Stimulated activated CD8-positive, alpha-beta memory T cell treated with anti-CD3 and anti-CD28 coated beads, Interleukin-7, amount 100 ng/mL, for 1 hour (primary cell): Measurements from ENCODE around the gene CADM4.

Experiments used
- DNase-seq, 2 donors: peaks; one replicate each; pipeline ENCODE4 v3.0.0-alpha.2; 2020; ENCODE audit warnings: low read depth in 2 of 2

Gene CADM4

GRCh38 chr19:43634506-43634871, 5.2 kb downstream of the CADM4 start:
- DNase-seq, result no peak

DNA sequence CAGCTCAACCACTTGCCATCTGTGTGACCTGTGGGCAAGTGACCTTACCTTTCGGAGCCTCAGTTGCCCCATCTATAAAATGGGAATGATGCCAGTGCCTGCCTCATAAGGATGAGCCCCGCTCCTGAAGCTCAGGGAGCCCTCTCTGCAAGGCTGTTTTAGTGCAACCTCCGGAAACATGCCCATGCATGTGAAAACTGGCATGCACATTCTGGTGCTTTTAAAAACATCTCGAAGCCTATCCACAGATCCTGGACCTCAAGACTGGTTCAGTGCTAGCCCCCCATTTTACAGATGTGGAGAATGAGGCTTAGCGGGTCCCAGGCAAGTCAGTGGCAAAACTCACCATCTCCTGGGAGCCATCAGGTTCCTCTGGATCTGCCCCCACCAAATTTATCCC, 5.6 kb downstream of the CADM4 start:
- DNase-seq, result no peak

- no peak for DNase-seq
These were observed 6.1 kb downstream of the CADM4 start for GRCh38 chr19:43633520-43633919.

GRCh38 chr19:43631491-43631890, 8.2 kb downstream of the CADM4 start:
- DNase-seq, result no peak

GRCh38 chr19:43628646-43629326, 10.9 kb downstream of the CADM4 start:
- DNase-seq, result no peak

- DNase-seq, result no peak
These were observed 12.8 kb downstream of the CADM4 start for GRCh38 chr19:43626838-43627237.

GRCh38 chr19:43625918-43626579, 13.6 kb downstream of the CADM4 start:
- no peak for DNase-seq

DNA sequence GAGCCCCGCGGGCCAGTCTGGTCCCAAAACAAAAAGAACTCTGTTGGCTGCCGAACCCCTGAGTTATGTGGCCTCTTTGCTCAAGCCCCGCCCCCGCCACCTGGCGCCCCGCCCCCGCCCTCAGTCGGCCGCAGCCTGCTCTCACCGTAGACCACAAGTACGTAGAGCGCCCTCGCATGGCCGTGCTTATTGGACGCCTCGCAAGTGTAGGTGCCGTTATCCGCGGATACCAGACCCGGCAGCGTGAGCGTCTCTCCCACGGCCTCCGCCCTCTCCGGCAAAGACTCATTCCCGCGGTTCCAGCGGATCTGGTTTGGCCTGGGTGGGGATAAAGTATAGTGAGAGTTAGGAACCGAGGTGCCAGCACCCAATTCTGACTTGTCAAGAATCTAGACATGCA, 14.7 kb downstream of the CADM4 start:
- peak; percentile 44 to 65 for DNase-seq

DNA sequence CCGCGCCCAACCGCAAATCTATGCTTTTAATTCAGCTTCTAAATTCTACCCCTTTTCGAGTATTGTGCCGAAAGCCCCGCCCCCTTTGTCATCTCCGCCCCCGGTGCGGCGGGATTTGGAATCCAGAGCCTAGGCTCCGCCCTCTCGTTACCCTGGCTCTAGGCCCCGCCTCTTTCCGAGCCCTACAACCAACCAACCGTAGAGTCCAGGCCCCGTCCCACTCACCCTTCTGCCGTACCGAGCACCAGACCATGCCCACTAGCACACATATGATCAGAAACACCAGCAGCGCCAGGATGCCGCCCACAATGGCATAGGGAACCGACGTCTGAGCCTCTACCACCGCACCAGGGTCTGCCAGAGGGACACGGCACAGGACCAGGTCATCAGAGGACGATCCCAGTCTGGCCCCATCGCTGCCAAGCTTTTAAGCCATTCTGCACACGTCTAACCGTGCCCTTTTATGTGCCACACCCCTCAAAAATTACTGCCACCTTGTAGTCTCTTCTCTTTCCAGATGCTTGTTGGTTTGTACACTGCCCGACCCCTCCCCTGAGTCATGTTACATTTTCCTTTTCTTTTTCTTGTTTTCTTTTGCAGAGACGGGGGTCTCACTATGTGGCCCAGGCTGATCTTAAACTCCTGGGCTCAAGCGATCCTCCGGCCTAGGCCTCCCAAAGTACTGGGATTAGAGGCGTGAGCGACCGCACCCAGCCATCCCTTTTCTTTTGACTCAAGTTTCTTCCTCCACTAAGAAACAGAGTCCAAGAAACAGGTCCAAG, 15.6 kb downstream of the CADM4 start:
- DNase-seq, result no peak

GRCh38 chr19:43622956-43623355, 16.7 kb downstream of the CADM4 start:
- no peak for DNase-seq

DNA sequence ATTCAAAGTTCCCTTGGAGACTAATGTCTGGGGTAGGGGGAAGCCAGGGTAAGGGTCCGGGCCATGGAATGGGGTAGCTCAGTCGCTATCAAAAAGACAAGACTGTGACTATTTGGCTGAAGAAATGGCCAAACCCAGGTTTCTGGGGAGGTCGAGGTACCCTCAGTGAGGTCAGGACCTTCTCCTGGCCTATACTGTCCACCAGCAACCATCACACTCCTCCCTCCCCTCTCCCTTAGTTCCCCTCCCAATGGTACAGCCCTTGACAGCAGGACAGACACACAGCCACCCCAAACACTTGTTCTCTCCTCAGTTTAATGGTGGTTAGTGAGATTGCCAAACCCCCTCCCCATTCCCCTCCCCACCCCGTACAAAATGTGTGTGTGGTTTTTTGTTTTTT, 17.6 kb downstream of the CADM4 start:
- DNase-seq, result no peak

DNA sequence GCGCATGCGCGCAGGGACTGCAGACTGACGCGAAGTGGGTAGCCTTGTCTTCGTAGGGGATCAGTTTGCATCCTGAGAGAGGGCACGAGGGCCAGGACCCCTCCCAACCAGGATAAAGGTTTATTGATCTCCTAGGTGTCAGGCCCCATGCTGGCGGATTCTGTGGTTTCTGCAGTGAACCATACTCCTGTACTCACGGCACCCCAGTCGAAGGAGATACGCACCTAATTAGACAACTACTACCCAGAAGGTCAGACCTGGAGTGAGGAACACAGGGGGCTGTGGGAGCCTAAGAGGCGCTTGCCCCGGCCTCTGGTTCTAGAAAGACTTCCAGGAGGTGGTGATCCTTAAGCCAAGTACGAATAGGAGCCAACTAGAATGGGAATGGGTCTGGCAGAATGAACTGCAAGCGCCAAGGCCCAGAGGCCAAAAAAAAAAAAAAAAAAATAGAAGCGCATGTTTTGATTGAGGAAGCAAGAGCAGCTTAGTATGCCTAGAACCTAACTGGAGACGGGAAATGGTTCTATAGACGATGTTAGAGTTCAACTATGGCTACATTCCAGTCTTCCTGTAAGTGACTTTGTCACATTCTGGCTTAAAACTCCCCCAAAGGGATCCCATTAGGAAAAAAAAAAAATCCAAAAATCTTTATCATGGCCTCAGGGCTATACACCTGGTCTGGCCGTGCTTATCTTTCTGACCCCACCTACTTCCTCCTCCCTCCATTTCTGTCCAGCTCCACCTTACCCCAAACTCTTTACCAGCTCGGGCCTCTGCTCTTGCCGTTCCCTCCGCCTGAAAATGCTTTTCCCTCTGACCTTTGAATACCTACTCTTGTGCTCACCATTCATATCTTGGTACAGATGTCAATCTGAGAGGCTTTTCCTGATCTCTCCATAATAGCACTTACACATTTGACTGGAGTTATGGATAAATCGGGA, 19.3 kb downstream of the CADM4 start:
- peak in 1 of 2 donors; percentile 63 for DNase-seq

GRCh38 chr19:43619262-43620060, 20.2 kb downstream of the CADM4 start, which contains the start of gene ZNF428:
Gene ZNF428 (minus strand): TSS chr19:43619629. CDS start chr19:43614304, 5,325 bp downstream.
- peak; percentile 64 to 72 for DNase-seq

- no peak for DNase-seq
These were observed 20.8 kb downstream of the CADM4 start for GRCh38 chr19:43618921-43619261.

DNA sequence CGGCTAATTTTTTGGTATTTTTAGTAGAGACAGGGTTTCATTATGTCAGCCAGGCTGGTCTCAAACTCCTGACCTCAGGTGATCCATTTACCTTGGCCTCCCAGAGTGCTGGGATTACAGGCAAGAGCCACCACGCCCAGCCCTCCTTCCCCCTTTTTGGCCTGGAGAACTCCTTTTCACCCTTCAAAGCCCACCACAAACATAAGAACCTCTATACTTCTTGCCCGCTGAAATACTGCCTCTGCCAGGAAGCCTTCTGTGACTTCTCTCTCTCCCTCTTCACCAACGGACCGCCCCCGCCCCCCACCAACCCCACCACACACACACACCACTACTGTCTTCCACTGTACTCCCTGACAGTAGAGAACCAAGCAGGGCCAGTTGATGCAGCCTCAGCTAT, 22.7 kb downstream of the CADM4 start:
- no peak for DNase-seq

GRCh38 chr19:43616306-43616705, 23.3 kb downstream of the CADM4 start:
- DNase-seq, result no peak

DNA sequence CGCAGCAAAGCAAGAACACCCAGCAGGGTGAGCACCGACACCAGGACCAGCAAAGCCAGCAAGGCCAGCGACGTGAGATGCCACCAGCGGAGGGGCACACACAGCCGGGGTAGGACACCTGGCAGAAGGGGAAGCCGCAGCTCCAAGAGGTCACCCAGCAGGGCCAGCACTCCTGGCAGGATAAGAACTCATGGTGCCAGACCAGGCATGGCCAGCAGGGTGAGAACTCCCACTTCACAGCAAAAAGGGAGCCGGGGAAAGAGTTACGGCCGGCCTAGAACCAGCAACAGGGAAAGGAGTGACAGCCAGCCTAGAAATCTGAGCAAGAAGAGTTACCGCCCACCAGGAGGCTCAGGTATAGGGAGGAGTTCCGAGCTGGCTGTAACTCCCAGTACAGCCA, 27.3 kb downstream of the CADM4 start:
- no peak for DNase-seq

GRCh38 chr19:43611788-43612187, 27.9 kb downstream of the CADM4 start, which contains the start of gene SRRM5:
Gene SRRM5 (plus strand): TSS chr19:43612088. CDS start chr19:43612122, 34 bp downstream.
- no peak for DNase-seq

- DNase-seq, result no peak
These were observed 29.2 kb downstream of the CADM4 start for GRCh38 chr19:43610493-43610892.

- DNase-seq, result no peak
These were observed 29.8 kb downstream of the CADM4 start for GRCh38 chr19:43609872-43610271.
